Fibroblast of pulmonary artery (primary cell): ENCODE results near the gene COL4A2.
"Not testable (repeated sequence)": the region's sequence is repeated elsewhere in the genome, so short reads cannot be mapped to it uniquely, and the experiment has no call there.

Experiments
- DNase-seq: peaks from one replicate; pipeline ENCODE4 v3.0.0-alpha.2; 2010; ENCODE audit warnings: low read depth
- H3K4me3 ChIP-seq: replicated peaks from 2 replicates; pipeline ENCODE4 v1.5.1; 2011; ENCODE audit warnings: low read depth, mild to moderate bottlenecking, control low read depth, low read length, moderate library complexity
- CTCF ChIP-seq: IDR thresholded peaks from 2 replicates; pipeline ENCODE4 v1.5.1; 2011; ENCODE audit warnings: mild to moderate bottlenecking, control low read depth, low read length, inconsistent platforms; ENCODE audit errors: missing control alignments

COL4A2 gene

GRCh38 chr13:110450941-110451730 is 144.1 kb downstream of the COL4A2 start:
- DNase-seq: no peak
- no peak for TF ChIP-seq CTCF
- no peak overlapping the region for H3K4me3 ChIP-seq

DNA sequence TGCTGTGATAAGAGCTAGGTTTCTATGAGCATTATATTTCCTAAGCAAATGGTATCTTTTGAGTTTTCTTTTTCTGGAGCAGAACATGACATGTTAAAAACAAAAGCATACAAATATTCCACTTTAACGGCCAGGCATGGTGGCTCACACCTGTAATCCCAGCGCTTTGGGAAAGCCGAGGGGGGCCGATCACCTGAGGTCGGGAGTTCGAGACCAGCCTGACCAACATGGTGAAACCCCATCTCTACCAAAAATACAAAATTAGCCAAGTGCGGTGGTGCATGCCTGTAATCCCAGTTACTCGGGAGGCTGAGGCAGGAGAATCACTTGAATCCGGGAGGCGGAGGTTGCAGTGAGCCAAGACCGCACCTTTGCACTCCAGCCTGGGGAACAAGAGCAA is 146.0 kb downstream of the COL4A2 start:
- DNase-seq, H3K4me3 ChIP-seq: not testable (repeated sequence)

GRCh38 chr13:110453797-110454196 is 146.7 kb downstream of the COL4A2 start:
- no peak for TF ChIP-seq CTCF
- H3K4me3 ChIP-seq: no peak overlapping the region
- no peak for DNase-seq

DNA sequence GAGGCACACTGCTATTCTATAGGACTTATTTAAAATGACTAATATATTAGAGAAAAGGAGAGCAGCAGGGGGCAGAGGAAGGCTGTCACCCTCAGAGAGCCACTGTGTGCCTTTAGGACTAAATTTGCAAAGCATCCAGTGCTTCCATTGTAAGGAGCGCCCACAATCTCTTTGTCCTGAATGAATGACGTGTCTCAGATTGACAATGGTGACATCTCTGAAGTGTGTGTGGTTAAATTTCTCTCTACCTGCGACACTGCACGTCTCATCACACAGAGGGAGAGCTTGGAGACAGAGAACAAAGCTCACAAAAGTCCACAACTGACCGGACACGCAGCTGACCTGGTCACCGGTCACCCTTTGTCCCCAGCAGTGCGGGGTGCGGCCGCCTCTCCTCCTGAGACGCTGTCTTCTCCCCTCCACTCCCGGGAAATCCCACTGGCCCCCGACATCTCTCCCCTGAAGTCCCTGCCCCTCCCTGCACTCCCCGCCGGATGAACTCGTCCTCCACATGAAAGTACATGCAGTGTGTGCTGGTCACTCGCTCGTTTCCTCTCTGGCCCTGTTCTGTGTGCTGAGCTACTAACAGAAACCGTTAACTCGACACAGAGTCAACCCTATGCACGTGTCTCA is 147.3 kb downstream of the COL4A2 start:
- no peak for TF ChIP-seq CTCF

GRCh38 chr13:110454956-110455355 is 147.9 kb downstream of the COL4A2 start:
- DNase-seq: no peak
- no peak overlapping the region for H3K4me3 ChIP-seq
- TF ChIP-seq CTCF: no peak

More for the DNA sequence above, 147.3 kb downstream of the COL4A2 start:
- H3K4me3 ChIP-seq: no peak overlapping the region
- DNase-seq: no peak

DNA sequence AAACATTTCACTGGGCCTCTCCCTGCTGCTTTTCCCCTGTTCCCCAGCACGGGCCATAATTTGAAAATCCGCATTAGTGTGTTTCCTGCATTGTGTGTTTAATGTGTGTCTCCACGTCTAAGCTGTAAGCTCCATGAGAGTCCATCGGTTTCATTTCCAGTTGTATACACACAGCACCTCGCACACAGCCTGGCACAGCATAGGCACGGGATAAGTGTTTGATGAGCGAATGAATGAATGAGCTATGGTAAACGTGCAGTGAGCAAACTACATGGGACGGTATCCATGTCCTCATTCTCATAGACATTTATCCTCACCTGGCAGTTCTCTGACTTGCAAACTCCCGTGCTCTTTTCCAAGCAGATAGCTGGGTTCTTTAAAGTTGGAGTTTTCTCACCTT is 148.4 kb downstream of the COL4A2 start:
- no peak for DNase-seq
- TF ChIP-seq CTCF: no peak
- H3K4me3 ChIP-seq: no peak overlapping the region

- H3K4me3 ChIP-seq: no peak overlapping the region
- peak; percentile 79 for TF ChIP-seq CTCF
- DNase-seq: peak; percentile 76
These were observed 148.9 kb downstream of the COL4A2 start for GRCh38 chr13:110455941-110456340.
